Colon (tissue), 2 donors: Measurements from ENCODE around the gene AOC1.

Experiments
- FAIRE-seq: peaks from 2 replicates; lab custom pipeline; 2012; peaks lifted over from hg19 to GRCh38; lab: Jason Lieb, UNC
- donor health status: control.
- donor health status: control.

Gene AOC1

DNA sequence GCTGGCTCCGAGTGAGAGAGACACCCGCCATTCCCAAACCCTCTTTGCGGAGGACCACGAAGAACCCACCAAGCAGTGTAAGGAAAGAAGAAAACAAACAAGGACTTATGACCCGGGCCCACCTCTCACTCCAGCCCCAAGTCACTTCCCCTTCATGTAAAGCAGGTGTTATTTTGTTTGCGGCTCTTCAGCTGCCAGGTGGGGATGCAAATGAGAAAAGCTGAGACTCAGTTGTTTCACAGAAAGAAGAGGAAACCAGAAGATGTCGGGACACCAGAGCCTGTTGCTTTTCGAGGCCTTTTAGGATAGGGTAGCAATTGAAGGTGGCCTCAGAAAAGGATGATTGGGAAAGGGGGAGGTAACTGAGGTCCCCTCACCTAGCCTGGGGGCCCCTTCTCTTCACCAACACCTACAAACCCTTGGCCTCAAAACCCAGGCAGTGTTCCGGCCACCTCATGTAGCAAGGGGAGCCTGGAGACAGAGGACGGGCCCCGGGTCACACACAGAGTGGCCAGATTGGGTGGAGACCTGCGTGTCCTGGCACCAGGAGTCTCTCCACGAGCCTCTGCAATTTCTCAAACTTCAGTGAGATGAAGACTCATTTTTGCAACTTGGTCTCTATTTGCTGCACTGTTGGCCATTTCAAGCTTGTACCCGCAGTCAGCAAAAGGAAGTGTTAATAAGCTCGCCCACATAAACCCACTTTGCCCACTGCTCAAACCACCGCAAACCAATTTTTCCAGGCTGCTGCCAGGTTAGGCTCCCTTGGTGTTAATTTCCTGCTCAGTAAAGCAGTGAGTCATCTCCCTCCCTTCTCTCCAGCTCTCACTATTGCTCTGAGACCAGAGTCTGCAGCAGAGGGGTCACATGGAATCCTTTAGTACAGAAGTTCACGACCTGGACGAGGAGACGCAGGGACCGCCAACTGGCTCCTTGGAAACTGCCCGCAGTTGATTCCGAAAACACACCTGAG is 45.5 kb downstream of the AOC1 start:
- FAIRE-seq: no peak

DNA sequence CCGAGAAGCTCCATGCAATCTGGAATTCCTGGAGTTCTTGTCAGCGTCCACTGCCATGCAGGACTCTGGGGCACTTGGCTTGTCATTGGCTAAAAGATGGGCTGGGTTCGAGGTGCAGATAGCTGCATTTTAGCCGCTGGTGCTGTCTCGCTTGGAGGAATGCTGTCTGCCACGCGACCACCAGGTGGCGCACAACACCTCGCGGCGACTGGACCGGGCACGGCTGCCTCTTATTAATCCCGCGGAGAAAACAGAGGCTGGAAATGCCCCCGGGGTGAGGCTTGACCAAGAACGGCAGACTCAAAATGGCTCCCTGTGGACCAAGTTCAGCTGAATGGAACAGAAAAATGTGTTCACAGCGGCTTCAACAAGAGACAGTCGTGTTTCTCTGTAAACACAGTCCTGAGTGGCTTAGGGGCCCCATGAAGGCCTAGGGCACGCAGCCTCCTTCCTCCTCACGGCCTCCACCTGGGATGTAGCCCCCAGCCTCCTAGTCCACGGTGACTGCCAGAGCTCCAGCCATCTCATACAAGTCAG is 46.2 kb downstream of the AOC1 start:
- no peak for FAIRE-seq

DNA sequence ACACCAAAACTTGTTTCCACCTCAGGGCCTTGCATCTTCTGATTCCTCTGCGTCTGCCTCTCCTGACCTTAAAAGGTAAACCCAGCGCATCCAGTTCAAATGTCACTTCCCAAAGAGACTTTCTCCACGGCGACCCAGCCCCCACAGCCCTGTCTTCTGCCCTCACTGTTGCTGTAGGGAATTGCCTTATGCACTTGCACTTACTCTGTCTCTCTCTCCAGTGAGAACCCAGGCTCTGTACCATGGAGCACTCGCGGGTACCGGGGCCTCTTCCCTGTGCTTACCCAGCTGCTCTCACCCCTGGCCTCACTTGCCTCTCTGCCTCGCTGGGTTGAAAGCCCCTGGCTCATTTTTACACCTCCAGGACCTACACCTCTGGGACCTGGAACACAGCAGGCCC is 48.4 kb downstream of the AOC1 start:
- no peak for FAIRE-seq

DNA sequence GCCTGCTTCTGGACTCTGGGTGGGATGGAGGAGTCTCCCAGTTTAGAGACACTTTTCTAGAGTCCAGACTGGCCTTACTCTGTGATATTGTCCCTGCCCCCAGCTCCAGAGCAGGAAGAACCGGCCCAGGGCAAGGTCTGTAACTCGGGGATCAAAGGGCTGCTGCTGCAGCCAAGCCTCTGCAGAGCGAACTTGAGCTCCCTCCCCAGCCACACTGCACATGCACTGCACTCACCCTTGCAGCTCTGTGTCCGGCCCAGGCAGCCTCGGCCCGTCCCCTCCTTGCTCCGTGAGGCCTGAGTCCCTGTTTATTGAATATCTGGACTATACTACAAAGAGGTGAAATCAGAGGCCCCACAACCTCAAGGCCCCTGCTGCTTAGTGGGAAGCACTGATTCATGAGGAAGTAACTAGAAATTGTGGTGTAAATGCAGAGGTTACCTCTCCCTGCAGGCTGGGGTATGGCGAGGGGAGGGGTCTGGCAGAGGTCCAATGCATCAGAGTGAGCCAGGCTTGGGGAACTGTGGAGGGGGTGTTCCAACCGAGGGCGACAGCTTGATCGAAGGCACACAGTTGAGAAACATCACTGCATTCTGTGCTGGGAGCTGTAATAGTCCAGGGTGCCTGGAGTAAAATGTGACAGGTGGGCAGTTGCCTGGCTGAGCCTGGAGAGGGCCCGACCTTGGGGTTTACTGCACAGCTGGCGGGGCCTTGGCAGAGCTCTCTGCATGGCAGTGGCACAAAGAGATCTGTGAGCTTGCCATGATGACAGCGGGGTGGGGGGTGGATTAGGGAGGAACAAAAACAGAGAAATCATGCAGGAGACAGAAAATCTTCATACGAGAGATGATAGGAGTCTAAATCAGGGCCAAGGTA is 49.1 kb downstream of the AOC1 start:
- FAIRE-seq: no peak

DNA sequence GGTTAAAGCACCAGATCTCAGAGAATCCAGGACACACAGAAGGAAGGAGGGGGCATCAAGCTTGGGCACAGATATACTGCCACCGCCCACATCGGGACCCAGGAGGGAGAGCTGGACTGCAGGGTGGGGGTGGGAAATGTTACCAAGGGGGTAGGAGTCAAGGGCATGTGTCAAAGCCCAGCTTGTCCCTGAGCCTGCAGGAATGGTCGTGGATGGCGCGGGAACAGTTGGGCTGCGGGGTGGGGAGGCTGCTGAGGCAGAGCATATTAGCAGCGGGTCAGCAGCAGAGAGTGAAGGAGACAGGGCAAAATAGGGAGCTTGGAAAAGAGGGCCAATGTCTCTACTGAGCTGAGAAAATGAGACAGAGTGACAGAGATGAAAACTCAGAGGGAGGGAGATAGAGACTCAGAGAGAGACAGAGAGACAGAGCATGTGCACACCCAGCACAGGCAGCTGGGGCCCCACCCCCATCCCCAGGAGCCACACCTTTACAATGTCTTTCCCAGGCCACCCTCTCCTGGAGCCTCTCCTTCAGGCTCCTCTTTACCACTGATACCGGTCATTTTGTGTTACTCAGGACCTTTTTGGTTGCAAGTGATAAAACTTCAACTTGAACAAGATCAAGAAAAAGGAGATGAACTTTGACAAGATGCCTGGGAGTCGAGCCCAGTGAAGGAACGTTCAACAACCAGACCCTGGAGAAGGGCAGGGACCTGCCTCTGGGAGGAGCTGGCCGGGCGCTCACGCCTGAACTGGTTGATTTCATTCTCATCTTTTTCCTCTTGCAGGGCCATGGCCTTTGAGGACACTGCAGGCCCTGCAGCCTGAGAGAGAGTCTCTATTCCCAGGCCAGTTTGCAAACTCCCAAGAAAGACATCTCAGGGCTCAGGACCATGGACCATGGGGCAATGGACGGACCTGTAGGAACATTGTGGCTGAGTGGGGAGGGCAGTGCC is 50.0 kb downstream of the AOC1 start:
- no peak for FAIRE-seq

DNA sequence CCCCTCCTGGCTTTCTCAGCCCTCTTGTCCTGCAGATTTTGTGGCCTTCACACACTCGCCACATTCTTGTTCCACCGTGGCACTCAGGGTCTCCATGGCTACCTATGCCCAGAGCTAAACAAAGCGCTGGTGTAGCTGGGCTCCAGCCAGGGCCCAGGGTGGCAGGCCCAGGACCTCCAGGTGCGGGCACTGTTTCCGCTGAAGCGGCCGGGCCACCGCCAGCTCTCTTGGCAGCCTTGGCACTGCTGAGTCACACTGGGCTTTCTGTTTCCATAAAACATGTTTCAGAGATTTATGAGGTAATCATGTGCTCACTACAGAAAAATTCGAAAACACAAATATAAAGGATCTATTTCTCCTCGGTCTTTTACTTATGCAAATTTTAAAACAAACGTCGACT is 51.3 kb downstream of the AOC1 start:
- FAIRE-seq: no peak

DNA sequence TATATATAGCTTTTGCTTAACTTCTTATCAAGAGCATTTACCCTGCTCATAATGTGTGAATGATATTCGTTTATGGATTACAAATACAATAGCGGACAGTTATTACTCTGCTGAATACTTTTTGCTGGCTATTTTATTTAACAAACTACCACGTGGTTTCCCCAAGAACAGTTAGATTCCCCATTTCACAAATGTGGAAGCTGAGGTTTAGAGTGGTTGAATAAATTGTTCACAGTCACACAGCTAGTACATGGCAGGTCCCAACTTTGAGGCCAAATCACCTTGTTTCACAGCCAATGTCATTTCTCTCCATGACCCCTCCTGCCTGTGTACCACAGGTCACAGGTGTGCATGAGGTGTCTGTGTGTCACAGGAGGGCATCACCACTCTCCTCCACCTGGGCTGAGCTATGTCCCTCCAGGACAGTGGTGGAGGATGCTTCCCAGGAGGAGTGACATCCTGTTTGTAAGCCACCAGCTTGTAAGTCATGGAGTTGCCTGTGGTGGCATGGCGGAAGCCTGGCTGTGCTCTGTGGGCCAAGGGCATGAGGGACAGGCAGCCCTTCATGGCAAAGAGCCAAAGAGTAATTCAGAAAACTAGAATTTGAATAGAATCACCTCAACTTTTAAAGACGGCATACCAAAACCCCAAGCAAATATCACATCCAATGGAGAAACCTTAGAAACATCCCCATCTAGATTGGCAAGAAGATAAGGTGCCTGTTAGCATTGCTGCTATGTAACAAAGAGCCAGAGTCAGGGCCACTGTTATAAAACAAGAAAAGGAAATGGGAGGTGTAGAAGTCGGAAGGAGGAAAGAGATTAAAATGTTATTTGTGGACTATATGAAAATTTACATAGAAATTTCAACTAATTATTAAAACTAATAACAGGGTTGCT is 51.9 kb downstream of the AOC1 start:
- FAIRE-seq: no peak

DNA sequence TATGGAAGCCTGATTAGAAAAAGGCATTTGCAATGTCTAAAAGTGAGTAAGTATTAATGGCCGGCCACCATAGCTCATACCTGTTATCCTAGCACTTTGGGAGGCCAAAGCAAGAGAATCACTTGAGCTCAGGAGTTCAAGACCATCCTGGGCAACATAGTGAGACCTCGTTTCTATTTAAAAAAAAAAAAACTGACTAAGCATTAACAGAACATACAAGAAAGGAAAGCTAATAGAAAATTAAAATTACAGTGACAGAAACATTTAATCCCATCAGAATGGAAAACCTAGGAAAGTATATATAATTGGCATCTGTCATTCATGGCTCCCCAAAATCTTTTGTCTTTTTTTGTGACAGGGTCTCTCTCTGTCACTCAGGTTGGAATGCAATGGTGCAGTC is 55.9 kb downstream of the AOC1 start:
- no peak for FAIRE-seq

DNA sequence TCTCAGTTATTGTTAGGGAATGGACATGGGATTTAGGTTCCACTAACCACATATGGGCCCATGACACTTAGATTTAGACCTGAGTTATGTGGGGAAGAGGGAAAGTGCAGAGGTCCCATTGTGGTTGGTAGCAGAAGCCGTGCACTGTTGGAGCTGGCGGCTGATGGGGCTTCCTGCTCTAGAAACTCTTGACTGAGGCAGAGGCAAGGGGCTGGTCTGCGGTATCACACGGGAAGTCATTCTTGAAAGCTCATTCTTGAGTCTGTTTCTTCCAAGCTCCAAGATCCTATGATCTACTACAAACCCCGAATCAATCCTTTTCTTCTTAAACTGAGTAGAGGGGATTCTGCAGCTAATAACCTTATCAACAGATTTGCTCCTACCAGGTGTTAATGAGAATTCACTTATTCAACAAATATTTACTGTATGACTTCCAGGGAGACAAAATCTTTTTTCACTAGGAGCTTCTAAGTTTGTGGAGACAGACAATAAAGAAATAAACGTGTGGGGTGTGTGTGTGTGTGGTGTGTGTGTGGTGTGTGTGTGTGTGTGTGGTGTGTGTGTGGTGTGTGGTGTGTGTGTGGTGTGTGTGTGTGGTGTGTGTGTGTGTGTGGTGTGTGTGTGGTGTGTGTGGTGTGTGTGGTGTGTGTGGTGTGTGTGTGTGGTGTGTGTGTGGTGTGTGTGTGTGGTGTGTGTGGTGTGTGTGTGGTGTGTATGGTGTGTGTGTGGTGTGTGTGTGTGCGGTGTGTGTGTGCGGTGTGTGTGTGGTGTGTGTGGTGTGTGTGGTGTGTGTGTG is 57.1 kb downstream of the AOC1 start:
- no peak for FAIRE-seq

DNA sequence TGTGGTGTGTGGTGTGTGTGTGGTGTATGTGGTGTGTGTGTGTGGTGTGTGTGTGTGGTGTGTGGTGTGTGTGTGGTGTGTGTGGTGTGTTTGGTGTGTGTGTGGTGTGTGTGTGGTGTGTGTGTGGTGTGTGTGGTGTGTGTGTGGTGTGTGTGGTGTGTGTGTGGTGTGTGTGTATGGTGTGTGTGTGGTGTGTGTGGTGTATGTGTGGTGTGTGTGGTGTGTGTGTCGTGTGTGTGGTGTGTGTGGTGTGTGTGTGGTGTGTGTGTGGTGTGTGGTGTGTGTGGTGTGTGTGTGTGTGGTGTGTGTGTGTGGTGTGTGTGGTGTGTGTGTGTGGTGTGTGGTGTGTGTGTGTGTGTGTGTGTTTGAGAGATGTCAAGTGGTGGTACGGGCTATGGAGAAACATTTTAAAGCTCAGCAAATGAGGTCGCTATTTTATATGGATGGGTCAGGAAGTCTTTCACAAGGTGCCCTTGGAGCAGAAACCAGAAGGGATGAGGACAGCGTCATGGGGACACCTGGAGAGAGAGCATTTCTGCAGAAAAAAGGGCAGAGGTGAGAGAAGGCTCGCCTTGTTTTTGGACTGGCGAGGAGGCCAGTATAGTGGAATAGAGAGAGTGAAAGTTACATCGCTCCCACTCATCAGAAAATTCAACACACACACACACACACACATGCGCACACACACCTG is 58.1 kb downstream of the AOC1 start:
- peak; percentile 73 for FAIRE-seq

DNA sequence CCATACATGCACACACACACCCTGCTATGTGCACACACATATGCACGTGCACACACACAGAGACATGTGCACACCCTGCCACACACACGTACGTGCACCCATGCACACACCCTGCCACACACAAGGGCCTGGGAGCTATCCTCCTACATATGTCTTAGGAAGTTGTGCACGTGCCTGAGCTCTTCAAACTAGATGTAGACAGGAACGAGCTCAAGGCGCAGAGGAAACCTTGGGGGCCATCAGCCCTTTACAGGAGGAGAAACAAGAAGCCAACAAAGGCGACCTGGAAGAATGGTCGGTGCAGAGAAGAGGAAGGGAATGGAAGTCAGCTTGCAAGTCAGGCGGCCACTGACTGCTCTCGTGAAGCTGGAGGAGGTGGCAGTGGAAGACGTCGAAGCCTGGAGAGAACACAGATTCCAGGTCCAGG is 58.7 kb downstream of the AOC1 start:
- FAIRE-seq: no peak
